ENCODE measurements around the gene VEPH1. TPM values are rescaled to one million over a fixed set of nuclear protein-coding genes. Genes with fewer than 3 reads are reported as not detected.

Gene VEPH1
- polyA plus RNA-seq, 2 of the 4 experiments (the other 2 are of a cell fraction), result 0.04 to 0.16 TPM

DNA sequence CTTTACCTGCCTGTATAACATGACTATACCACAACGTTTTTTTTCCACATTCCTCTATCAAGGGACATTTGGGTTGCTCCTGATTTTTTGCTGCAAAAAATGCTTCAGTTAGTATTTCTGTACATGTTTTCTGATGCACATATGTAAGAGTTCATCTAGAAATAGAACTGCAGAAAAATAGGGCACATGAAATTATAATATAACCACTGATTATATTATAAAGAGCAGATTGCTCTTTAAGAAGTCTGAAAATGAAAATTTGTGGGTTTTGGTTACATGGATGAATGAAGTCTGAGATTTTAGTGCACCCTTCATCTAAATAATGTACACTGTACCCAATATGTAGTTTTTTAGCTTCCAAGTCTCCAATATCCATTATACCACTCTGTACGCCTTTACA, 196.7 kb downstream of the VEPH1 start (continued):
- TF ChIP-seq MAX (IDR thresholded peaks at IDR 0.05) (no peak), MAZ (IDR thresholded peaks at IDR 0.05; ENCODE audit: borderline replicate concordance, low read depth, low read length) (no peak), BHLHE40 (IDR thresholded peaks at IDR 0.05; ENCODE audit: low read depth, low read length) (no peak)

DNA sequence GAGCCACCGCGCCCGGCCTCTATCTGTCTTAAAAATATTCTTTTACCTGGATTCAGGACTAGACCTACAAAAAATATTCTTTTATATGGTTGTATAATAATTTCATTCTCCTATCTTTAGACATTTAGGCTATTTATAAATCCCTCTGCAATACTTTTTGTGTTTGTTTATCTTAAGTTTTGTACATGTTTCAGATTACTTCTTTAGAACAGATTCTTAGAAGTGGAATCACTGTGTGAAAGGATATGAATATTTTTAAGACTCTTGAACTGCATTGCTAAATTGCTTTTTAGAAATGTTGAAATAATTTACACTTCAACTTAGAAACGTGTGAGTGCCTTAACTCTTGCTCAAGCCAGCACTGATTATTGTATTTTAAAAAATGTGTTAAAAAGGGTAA, 197.8 kb downstream of the VEPH1 start:
- TF ChIP-seq BCL3 (IDR thresholded peaks at IDR 0.05) (no peak), JUN (IDR thresholded peaks at IDR 0.05) (no peak), NR3C1 (IDR thresholded peaks at IDR 0.05) (no peak), MYC (IDR thresholded peaks at IDR 0.05; ENCODE audit: borderline replicate concordance, low read length) (no peak), RNF2 (IDR thresholded peaks at IDR 0.05; ENCODE audit: borderline replicate concordance, low read depth) (no peak), CHD4 (IDR thresholded peaks at IDR 0.05; ENCODE audit: borderline replicate concordance) (no peak), HES2 (IDR thresholded peaks at IDR 0.05) (no peak), ZFP36 (IDR thresholded peaks at IDR 0.05; ENCODE audit: borderline replicate concordance, partially characterized antibody) (no peak), CEBPB (IDR thresholded peaks at IDR 0.05) (no peak)
- TF ChIP-seq, protein P1, sequence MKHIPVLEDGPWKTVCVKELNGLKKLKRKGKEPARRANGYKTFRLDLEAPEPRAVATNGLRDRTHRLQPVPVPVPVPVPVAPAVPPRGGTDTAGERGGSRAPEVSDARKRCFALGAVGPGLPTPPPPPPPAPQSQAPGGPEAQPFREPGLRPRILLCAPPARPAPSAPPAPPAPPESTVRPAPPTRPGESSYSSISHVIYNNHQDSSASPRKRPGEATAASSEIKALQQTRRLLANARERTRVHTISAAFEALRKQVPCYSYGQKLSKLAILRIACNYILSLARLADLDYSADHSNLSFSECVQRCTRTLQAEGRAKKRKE (CRISPR knock-in tag; IDR thresholded peaks at IDR 0.05; ENCODE audit: low read depth), result no peak
- FAIRE-seq, result no peak
- Histone ChIP-seq H3K4me1 (no peaks in the 10 kb centered on the region), H3K4me2 (no peak overlapping the region), H3K27ac (no peak overlapping the region), H3K4me3 (no peak overlapping the region), H3K9me3 (no peaks in the 10 kb centered on the region)
- DNase-seq (ENCODE audit: low read depth in 1 of 2, low spot score in 1 of 2), result no peak
- 79% methylated on average over 4 of the region's 4 CpGs for WGBS (ENCODE audit: missing lambda C conversion rate)
- no peak for ATAC-seq
- ChIA-PET POLR2A (no interaction called here), CTCF (no interaction called here)

GRCh38 chr3:157301755-157302154, 201.5 kb downstream of the VEPH1 start:
- H3K4me1 ChIP-seq, result no peaks in the 10 kb centered on the region
- no peak for FAIRE-seq
- CTCF ChIA-PET, result interaction anchor here (0.6 to 1.6 kb wide), 2 partner anchors 146 to 166 kb away, joined by 3 to 8 read pairs; no protein-coding TSS in a partner anchor
- no peak for DNase-seq (ENCODE audit: low read depth in 1 of 2, low spot score in 1 of 2)
- WGBS (ENCODE audit: missing lambda C conversion rate), result 89% methylated on average over 2 of the region's 2 CpGs
- POLR2A ChIA-PET, result interaction anchor here (1.2 kb wide), 1 partner anchor 136 kb away, joined by 3 read pairs; no protein-coding TSS in a partner anchor
- H3K27ac ChIP-seq, result no peak overlapping the region
- ATAC-seq, result no peak
- H3K9me3 ChIP-seq, result no peaks in the 10 kb centered on the region
- H3K4me3 ChIP-seq, result no peak overlapping the region
- no peak overlapping the region for H3K4me2 ChIP-seq
- no peak for TF ChIP-seq SREBF2 (IDR thresholded peaks at IDR 0.05)
- TF ChIP-seq, protein P1 (CRISPR knock-in tag; IDR thresholded peaks at IDR 0.05; ENCODE audit: low read depth), result no peak
- no peak for TF ChIP-seq BCL3 (IDR thresholded peaks at IDR 0.05)
- no peak for TF ChIP-seq HOXB13 (CRISPR knock-in tag; IDR thresholded peaks at IDR 0.05; ENCODE audit: low read depth)
- no peak for TF ChIP-seq ELK1 (IDR thresholded peaks at IDR 0.05; ENCODE audit: low read depth, low read length)
- no peak for TF ChIP-seq CHD2 (IDR thresholded peaks at IDR 0.05; ENCODE audit: low read length, partially characterized antibody)
- TF ChIP-seq POLR2A (IDR thresholded peaks at IDR 0.05; ENCODE audit: low read length), result no peak
- TF ChIP-seq CBX2 (IDR thresholded peaks at IDR 0.05; ENCODE audit: borderline replicate concordance, low read depth), result no peak
- TF ChIP-seq, protein P2, sequence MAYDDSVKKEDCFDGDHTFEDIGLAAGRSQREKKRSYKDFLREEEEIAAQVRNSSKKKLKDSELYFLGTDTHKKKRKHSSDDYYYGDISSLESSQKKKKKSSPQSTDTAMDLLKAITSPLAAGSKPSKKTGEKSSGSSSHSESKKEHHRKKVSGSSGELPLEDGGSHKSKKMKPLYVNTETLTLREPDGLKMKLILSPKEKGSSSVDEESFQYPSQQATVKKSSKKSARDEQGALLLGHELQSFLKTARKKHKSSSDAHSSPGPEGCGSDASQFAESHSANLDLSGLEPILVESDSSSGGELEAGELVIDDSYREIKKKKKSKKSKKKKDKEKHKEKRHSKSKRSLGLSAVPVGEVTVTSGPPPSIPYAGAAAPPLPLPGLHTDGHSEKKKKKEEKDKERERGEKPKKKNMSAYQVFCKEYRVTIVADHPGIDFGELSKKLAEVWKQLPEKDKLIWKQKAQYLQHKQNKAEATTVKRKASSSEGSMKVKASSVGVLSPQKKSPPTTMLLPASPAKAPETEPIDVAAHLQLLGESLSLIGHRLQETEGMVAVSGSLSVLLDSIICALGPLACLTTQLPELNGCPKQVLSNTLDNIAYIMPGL (CRISPR knock-in tag; IDR thresholded peaks at IDR 0.05; ENCODE audit: borderline replicate concordance), result no peak
- TF ChIP-seq MAZ (IDR thresholded peaks at IDR 0.05; ENCODE audit: borderline replicate concordance, low read depth, low read length), result no peak
- TF ChIP-seq NFE2L2 (conservative IDR thresholded peaks at IDR 0.05; ENCODE audit: low read length), result no peak
- no peak for TF ChIP-seq NR3C1 (IDR thresholded peaks at IDR 0.05)
- TF ChIP-seq, protein P3, sequence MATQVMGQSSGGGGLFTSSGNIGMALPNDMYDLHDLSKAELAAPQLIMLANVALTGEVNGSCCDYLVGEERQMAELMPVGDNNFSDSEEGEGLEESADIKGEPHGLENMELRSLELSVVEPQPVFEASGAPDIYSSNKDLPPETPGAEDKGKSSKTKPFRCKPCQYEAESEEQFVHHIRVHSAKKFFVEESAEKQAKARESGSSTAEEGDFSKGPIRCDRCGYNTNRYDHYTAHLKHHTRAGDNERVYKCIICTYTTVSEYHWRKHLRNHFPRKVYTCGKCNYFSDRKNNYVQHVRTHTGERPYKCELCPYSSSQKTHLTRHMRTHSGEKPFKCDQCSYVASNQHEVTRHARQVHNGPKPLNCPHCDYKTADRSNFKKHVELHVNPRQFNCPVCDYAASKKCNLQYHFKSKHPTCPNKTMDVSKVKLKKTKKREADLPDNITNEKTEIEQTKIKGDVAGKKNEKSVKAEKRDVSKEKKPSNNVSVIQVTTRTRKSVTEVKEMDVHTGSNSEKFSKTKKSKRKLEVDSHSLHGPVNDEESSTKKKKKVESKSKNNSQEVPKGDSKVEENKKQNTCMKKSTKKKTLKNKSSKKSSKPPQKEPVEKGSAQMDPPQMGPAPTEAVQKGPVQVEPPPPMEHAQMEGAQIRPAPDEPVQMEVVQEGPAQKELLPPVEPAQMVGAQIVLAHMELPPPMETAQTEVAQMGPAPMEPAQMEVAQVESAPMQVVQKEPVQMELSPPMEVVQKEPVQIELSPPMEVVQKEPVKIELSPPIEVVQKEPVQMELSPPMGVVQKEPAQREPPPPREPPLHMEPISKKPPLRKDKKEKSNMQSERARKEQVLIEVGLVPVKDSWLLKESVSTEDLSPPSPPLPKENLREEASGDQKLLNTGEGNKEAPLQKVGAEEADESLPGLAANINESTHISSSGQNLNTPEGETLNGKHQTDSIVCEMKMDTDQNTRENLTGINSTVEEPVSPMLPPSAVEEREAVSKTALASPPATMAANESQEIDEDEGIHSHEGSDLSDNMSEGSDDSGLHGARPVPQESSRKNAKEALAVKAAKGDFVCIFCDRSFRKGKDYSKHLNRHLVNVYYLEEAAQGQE (IDR thresholded peaks at IDR 0.05), result no peak
- TF ChIP-seq PHF8 (IDR thresholded peaks at IDR 0.05; ENCODE audit: borderline replicate concordance, low read depth), result no peak

Data from A549 (cell line).